NCI-H1092 treated with DMSO at 0.1 percent for 48 hours (cell line): Measurements from ENCODE around the gene C16orf96.

Experiments used
- DNase-seq: peaks from one replicate; lab custom pipeline; 2025; lab: John Stamatoyannopoulos, UW

Gene C16orf96

DNA sequence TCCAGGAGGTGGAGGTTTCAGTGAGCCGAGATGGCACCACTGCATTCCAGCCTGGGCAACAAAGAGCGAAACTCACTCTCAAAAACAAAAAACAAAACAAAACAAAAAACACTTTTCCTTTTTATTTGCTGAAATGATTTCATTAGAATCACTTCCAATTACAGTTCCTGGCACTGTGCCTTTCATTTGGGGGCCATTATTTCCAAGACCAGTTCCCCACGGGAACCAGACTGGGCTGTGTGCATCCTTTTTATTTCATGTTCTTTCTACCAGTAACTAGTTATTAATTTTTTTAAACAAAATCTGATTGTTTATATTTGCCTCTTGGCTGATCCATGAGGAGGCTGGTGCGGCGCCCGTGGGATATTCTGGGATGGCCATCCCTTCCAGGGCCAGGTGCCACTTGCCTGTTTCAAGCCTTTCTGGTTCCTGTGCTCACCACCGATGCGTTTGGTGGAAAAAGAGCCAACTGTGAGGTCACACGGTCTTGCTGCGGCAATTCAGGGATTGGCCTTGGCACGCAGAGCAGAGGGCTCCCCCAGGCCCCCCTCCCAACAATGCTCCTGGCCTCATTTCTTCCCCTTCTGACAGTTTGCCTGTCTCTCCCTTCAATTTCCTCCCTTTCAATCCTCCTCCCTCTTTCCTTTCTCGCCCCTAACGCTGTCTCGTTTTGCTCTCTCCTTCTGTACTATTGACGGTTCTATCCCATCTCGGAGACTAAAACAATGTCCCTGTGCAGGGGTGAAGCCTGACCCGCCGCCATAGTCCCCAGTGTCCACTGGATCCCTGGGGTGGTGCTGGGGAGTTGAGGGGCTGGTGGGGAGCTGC lies 45.1 kb downstream of the C16orf96 start:
- peak; percentile 67 for DNase-seq

GRCh38 chr16:4601864-4602186 lies 45.7 kb downstream of the C16orf96 start:
- no peak for DNase-seq

- DNase-seq: no peak
These were observed 46.2 kb downstream of the C16orf96 start for GRCh38 chr16:4602331-4602730.

- DNase-seq: no peak
These were observed 47.6 kb downstream of the C16orf96 start for GRCh38 chr16:4603624-4604170.

- DNase-seq: no peak
These were observed 48.3 kb downstream of the C16orf96 start for GRCh38 chr16:4604401-4604800.

DNA sequence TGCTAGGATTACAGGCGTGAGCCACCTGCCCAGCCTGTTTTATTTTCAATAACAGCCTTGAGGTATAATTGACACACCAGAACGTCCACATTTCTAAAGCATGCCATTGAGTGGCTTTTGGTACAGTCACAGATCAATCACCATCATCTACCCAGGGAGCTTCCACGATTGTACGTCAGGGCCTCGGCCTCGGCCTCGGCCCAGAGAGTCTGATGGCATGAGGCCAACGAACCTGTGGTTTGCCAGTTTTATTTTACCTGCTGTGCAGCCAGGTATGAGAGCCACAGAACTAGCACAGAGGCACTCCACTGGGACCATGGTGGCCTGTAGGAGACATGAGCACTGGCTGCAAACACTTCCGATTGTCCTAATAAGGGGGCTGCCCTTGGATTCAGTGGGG lies 50.2 kb downstream of the C16orf96 start:
- no peak for DNase-seq

GRCh38 chr16:4607841-4608703 lies 51.9 kb downstream of the C16orf96 start:
- DNase-seq: no peak

- DNase-seq: no peak
These were observed 52.5 kb downstream of the C16orf96 start for GRCh38 chr16:4608704-4608980.

GRCh38 chr16:4609200-4610010 lies 53.3 kb downstream of the C16orf96 start:
- DNase-seq: no peak

GRCh38 chr16:4610011-4611005 lies 54.2 kb downstream of the C16orf96 start:
- DNase-seq: no peak

DNA sequence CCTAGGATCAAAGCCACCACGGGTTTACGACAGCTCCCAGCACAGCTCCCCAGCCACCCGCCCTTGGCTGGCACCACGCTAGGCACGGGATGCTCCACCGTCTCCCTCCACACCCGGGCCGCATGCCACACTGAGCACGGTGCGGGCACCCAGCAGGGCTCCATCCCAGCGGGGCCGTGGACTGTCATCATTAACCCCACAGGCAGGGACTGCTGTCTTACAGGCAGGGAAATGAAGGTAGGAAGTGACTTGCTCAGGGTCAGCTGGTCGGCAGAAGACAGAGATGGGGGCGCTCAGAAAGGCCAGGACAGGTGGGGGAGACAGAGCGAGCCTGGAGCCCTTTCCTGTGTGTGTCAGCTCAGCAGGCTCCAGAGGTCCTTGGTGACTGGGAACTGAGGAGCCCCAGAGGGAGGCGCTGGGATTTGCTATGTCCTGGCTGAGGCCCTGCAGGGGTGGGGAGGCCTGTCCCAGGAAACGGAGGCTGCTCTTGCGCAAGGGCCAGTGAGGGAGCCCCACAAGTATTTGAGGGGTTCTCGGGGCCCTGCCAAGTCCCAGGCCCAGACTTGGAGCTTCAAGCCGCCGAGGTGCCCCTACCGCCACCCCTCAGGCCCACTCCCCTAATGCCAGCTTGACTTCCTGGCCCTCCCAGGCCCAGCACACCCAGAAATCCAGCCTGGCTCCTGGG lies 55.3 kb downstream of the C16orf96 start:
- no peak for DNase-seq

DNA sequence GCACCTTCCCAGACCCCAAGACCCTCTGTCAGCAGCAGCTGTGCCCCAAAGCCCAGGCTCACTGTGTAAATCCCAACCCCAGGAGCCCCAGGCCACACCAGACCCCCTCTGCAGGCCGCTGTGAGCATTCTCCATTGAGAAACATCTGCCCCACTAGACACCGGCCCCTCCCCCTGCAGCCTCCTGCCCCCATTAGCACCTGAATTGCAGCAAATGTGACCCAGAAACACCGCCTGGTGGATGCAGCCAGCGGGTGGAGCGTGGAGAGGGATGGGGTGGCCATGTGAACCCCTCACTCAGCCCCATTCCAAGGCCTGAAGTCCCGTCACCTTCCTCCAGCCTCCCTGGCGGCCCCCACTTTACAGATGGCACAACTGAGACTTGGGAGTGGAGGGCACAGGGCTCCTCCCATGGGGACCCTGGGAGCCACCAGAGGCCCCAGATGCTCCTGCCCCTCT lies 56.4 kb downstream of the C16orf96 start:
- no peak for DNase-seq

DNA sequence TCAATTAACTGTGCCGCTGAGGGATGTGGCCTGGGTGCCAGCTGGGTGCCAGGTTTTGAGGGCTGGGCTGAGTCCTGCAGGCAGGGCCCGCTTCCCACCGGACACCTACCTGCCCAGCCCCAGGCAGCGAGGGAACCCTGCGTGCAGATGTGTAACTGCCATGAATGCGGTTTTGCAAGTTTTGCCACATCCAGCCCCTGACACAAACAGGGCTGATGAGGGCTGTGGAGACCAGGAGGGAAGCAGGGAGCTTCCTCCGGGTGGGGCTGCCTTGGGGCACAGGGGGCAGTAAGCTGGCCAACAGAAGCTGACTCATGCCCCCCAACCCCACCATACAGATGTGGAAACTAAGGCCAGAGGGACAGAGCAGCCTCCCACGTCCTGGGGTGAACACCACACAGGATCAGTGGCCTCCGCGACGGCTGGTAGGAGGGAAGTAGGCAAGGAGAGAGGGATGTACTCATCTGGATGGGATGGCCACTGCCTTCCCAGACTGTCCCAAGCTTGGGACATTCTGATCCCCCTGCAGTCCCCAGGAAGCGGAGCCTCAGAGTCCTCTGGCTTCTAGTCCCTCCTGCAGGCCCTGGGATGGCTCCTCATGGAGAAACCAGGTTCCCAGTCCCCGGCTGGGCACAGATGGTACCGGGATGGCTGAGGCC lies 57.0 kb downstream of the C16orf96 start:
- no peak for DNase-seq

DNA sequence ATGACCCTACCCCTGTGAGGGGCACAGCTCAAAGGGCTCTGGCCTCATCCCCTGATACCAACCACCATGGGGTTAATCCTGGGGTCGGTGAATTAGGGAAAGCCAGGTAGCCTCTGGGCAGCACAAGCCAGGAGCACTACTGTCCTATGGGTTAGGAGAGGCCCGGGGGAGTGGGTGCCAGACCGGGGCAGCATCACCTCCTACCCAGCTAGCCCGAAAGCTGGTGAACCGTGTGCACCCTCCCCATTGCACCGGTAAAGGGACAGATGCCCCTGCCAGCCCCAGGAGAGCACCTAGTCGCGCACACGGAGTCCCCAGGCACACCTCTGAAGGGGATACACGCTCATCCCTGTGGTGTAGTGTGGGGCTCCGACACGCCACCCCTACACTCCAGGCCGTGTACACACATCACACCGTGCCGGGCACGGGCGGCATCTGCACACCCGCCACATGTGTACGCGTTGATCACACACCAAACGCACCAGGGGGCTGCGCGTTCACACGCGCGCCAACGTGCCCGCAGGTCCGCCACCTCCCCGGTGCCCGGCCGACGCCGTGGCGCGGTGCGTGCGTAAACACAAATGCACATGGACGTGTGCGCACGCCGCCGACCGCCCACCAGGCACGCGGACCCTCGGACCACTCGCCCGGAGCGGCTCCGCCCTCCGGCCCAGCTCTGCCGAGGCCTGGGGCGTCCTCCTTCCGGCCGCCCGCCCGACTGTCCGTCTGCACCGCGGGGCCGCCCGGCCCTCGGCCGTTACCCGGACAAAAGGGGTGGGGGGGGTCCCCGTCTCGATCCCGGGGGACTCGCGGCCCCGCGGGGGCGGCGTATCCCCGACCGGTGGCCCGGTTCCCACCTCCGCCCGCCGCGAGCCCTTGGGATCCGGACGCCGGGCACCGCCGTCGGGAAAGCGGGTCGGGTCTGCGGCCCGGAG lies 57.8 kb downstream of the C16orf96 start:
- DNase-seq: peak; percentile 21

- DNase-seq: peak; percentile 89
These were observed 58.6 kb downstream of the C16orf96 start, which contains the start of gene UBALD1 for GRCh38 chr16:4614571-4615383. TSS of gene UBALD1 (minus strand) at chr16:4614888. CDS start at chr16:4614797, 91 bp downstream.

- no peak for DNase-seq
These were observed 59.4 kb downstream of the C16orf96 start for GRCh38 chr16:4615384-4616046.
